ENCODE data around the gene LRRC8E. TPM values are rescaled to one million over a fixed set of nuclear protein-coding genes. Genes with fewer than 3 reads are reported as not detected.

LRRC8E gene
- total and polyA plus RNA-seq, 3 donors from 2014 or later = 0.79 to 1.4 (median 0.92) TPM

DNA sequence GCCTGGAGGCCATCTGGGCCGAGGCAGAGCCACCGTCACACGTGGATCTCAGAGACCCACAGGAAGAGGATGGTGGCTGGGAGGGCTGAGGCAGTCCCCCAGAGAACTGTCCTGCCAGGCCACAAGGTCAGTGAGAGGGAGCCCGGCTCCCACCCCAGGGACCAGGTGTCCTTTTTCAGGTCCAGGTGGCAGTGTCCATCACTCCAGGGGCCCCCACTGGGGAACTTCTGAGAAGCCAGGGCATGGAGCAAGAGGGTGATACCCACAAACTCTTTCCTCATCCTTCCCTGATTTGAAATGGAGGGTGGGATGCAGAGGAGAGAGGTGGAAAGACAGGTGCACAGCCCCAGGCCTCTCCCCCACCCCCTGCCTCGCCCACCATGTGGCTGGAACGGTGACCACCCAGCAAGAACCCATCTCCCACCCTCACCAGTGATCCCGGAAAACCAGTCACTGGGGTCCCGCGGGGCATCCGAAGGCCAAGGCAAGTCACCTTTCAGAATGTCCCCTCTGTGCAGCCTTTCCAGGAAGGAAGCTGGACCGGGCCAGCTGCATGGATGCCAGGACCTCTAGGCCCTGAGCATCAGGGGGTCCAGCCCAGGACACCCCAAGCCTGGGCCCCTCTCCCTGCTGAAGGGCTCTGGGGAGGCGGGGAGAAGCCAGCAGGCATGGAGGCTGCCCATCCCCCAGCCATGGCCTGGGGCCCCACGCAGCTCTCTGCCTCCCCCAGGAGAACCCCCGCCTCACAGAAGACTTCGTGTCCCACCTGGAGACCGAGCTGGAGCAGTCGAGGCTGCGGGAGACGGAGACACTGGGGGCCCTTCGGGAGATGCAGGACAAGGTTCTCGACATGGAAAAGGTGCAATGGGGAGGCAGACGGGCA lies 28.2 kb upstream of the LRRC8E start:
- H3K4me3 ChIP-seq = no peak overlapping the region
- no peaks in the 10 kb centered on the region for H3K36me3 ChIP-seq (ENCODE audit: low read depth, missing control alignments)
- intact Hi-C loops (cut with DNase I; ENCODE audit: low total_unique reads) = no loop called here
- 85 to 89% methylated on average over 17 to 22 of the region's 22 CpGs for WGBS, 2 donors
- H3K27me3 ChIP-seq = no peaks in the 10 kb centered on the region
- no peak overlapping the region for H3K27ac ChIP-seq
- no peak for DNase-seq
- TF ChIP-seq POLR2A (IDR thresholded peaks at IDR 0.05) = no peak
- TF ChIP-seq, protein P1, sequence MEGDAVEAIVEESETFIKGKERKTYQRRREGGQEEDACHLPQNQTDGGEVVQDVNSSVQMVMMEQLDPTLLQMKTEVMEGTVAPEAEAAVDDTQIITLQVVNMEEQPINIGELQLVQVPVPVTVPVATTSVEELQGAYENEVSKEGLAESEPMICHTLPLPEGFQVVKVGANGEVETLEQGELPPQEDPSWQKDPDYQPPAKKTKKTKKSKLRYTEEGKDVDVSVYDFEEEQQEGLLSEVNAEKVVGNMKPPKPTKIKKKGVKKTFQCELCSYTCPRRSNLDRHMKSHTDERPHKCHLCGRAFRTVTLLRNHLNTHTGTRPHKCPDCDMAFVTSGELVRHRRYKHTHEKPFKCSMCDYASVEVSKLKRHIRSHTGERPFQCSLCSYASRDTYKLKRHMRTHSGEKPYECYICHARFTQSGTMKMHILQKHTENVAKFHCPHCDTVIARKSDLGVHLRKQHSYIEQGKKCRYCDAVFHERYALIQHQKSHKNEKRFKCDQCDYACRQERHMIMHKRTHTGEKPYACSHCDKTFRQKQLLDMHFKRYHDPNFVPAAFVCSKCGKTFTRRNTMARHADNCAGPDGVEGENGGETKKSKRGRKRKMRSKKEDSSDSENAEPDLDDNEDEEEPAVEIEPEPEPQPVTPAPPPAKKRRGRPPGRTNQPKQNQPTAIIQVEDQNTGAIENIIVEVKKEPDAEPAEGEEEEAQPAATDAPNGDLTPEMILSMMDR (IDR thresholded peaks at IDR 0.05) = no peak
- no peaks in the 10 kb centered on the region for H3K4me1 ChIP-seq
- H3K9me3 ChIP-seq = no peaks in the 10 kb centered on the region

DNA sequence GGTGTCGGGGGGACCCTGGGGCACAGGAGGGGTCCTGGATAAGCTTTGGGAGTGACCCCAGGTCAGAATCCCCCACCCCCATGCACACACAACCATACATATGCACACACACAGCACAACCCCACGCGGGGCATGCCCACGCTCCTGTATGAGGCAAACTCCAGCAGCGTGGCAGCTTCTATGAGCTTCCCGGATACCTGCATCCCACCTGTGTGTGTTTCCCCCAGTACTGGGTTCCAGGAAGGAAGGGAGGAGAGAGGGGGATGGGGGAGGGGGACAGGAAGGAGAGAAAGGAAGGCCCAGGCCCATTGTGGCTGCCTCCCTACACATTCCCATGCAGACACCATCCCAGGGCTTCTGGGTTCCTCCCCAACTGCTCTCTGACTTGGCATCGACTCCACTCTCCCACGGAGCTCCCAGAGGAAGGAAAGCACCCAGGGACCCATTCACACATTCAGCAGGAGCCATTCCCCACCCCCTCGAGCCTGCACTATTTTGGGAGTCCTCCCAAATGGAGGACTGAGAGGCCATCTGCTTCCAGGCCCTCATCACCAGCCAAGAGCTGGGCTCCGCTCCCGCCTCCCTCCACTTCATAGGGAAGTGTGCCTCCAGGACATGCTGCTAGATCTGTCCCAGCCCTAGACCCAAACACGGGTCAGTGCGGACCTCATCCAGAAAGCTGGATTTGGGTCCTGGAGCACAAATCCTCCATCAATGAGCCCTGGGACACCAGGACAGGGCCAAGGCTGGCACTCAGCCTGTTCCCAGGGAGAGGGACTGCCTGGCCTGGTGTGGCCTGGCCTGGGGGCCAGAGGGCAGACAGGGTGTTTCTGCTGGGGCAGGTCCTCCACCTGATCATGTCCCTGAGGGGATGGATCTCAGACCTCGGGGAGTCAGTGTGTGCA lies 27.3 kb upstream of the LRRC8E start:
- H3K27ac ChIP-seq = no peak overlapping the region
- DNase-seq = no peak
- H3K9me3 ChIP-seq = no peaks in the 10 kb centered on the region
- H3K4me3 ChIP-seq = no peak overlapping the region
- no peaks in the 10 kb centered on the region for H3K27me3 ChIP-seq
- H3K36me3 ChIP-seq (ENCODE audit: low read depth, missing control alignments) = no peaks in the 10 kb centered on the region
- intact Hi-C loops (cut with DNase I; ENCODE audit: low total_unique reads) = no loop called here
- no peak for TF ChIP-seq POLR2A (IDR thresholded peaks at IDR 0.05)
- 78 to 80% methylated on average over 12 to 13 of the region's 14 CpGs for WGBS, 2 donors
- H3K4me1 ChIP-seq = no peaks in the 10 kb centered on the region

DNA sequence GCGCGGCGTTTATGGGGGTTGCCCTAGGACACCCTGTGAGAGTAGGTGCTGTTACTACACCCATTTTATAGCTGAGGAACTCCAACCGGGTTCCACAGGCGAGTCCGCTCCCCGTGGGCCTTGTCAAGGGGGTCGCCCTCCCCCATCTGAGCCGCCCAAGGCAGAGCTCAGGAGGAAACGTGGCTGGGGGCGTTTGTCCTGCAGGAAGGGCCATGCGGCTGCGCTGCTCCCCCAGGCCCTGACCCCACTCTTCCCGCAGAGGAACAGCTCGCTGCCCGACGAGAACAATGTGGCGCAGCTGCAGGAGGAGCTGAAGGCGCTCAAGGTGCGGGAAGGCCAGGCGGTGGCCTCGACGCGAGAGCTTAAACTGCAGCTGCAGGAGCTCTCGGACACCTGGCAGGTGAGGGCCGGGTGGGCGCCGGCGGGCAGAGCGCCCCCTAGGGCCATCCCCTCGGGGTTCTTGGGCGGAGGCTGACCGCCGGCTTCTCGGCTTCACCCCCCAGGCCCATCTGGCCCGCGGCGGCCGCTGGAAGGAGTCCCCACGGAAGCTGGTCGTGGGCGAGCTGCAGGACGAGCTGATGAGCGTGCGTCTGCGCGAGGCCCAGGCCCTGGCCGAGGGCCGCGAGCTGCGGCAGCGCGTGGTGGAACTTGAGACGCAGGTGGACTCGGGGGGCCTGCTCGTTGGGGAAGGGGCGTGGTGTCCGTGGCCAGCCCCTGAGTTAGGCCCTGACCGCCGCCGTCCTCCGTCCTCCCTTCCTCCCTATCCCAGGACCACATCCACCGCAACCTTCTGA lies 26.5 kb upstream of the LRRC8E start:
- intact Hi-C loops (cut with DNase I; ENCODE audit: low total_unique reads) = no loop called here
- Histone ChIP-seq H3K27me3 (no peaks in the 10 kb centered on the region), H3K27ac (no peak overlapping the region), H3K4me3 (peak overlapping the region in 1 of 2 donors; percentile 12), H3K36me3 (ENCODE audit: low read depth, missing control alignments) (no peaks in the 10 kb centered on the region), H3K9me3 (no peaks in the 10 kb centered on the region), H3K4me1 (no peaks in the 10 kb centered on the region)
- TF ChIP-seq, protein P1 (IDR thresholded peaks at IDR 0.05) = no peak
- no peak for TF ChIP-seq POLR2A (IDR thresholded peaks at IDR 0.05)
- no peak for DNase-seq
- 65 to 71% methylated on average over 14 to 62 of the region's 63 CpGs for WGBS, 2 donors

- WGBS, 2 donors = 43% methylated on average over 20 of the region's 67 CpGs; no CpG with 5 or more reads in 1 of the 2 donors
- Histone ChIP-seq H3K27ac (no peak overlapping the region), H3K4me3 (peak overlapping the region; percentile 12 to 39), H3K9me3 (no peaks in the 10 kb centered on the region), H3K36me3 (ENCODE audit: low read depth, missing control alignments) (no peaks in the 10 kb centered on the region), H3K27me3 (no peaks in the 10 kb centered on the region), H3K4me1 (no peaks in the 10 kb centered on the region)
- intact Hi-C loops (cut with DNase I; ENCODE audit: low total_unique reads) = no loop called here
- DNase-seq = peak; percentile 58
- TF ChIP-seq, protein P1 (IDR thresholded peaks at IDR 0.05) = no peak
- no peak for TF ChIP-seq POLR2A (IDR thresholded peaks at IDR 0.05)
Measured at GRCh38 chr19:7862413-7862951, 25.8 kb upstream of the LRRC8E start.
